GM10266 (cell line): ENCODE results near the gene SF1.
A peak's percentile ranks its signal among the peaks of the same experiment; 100 is the strongest.

Source experiments
- DNase-seq: peaks from one replicate; pipeline ENCODE4 v3.0.0; 2012; ENCODE audit errors: extremely low spot score
- TF ChIP-seq, protein P1 (sequence below): IDR thresholded peaks from 2 replicates; pipeline ENCODE4 v1.5.1; 2012; ENCODE audit warnings: mild to moderate bottlenecking, low read depth; ENCODE audit not compliant: control insufficient read depth, insufficient read depth; ENCODE audit errors: missing control alignments

Gene SF1

DNA sequence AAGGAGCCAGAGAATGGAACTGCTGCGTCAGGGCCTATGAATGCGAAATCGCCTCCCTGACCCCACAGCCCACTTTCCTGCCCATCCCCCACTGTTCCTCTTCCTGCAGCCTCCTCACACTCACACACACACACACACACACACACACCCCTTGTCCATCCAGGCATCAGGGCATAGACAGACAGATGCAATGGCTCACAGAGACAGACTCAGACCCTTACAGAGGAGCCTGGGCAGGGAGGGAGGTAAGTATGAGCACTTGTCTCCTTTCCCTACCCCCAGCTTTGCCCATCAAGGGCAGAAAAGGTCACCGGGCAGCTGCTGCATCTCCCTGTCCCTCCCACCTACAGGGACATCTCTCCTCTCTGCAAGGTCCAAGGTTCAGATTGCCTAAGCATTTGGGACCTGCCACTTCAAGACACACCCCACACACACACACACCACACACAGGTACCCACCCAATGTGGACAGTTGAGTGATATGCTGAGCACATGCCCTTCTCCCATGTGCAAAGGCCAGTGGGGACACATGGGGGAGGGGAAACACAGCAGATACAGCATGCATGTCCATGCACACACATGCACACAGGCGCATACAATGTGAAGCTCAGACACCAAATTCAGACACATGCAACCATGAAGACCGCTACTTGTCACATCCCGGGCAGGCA lies 53.3 kb downstream of the SF1 start:
- TF ChIP-seq, protein P1, sequence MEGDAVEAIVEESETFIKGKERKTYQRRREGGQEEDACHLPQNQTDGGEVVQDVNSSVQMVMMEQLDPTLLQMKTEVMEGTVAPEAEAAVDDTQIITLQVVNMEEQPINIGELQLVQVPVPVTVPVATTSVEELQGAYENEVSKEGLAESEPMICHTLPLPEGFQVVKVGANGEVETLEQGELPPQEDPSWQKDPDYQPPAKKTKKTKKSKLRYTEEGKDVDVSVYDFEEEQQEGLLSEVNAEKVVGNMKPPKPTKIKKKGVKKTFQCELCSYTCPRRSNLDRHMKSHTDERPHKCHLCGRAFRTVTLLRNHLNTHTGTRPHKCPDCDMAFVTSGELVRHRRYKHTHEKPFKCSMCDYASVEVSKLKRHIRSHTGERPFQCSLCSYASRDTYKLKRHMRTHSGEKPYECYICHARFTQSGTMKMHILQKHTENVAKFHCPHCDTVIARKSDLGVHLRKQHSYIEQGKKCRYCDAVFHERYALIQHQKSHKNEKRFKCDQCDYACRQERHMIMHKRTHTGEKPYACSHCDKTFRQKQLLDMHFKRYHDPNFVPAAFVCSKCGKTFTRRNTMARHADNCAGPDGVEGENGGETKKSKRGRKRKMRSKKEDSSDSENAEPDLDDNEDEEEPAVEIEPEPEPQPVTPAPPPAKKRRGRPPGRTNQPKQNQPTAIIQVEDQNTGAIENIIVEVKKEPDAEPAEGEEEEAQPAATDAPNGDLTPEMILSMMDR: no peak
- DNase-seq: no peak

DNA sequence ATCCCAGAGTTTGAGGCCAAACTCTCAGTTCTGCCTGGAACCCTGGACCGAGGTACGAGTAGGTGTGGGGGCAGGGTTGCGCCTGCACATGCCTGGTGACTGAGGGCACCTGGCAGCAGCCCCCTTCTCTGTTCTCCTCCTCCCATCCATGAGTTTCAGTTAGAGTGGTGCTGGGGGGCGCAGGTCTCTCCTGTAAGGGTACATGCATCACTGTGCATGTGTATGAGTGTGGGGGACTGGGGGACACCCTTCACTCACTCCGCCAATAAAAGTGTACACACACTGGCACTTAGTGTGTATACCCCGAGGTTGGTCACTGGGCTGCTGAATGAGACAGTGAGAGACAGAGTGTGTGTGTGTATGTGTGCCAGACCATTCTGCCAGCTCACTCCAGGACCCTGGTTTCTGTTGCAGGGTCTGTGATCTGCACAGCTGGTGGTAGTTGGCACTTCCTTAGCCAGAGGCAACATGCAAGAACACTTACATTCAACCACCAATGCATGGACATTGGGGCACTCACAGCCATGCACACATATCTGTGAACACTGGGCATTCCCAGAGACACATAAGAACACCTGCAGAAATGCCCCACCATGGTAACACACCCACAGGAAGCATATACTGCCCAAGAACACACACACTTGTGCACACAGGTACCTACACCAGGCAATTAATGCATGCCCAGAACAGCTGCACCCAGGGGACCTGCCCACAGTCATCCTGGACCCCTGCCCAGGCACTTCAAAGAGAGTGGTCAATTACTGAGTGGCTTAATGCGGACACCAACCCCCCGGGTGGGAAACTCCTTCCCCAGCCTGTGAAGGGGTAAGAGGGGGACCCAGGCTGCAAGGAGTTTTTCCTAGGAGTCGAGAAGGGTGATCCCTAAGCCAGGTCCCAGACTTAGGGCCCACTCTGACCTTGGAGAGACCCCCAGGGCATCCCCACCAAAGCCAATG lies 54.2 kb downstream of the SF1 start:
- DNase-seq: no peak
- TF ChIP-seq, protein P1: no peak

DNA sequence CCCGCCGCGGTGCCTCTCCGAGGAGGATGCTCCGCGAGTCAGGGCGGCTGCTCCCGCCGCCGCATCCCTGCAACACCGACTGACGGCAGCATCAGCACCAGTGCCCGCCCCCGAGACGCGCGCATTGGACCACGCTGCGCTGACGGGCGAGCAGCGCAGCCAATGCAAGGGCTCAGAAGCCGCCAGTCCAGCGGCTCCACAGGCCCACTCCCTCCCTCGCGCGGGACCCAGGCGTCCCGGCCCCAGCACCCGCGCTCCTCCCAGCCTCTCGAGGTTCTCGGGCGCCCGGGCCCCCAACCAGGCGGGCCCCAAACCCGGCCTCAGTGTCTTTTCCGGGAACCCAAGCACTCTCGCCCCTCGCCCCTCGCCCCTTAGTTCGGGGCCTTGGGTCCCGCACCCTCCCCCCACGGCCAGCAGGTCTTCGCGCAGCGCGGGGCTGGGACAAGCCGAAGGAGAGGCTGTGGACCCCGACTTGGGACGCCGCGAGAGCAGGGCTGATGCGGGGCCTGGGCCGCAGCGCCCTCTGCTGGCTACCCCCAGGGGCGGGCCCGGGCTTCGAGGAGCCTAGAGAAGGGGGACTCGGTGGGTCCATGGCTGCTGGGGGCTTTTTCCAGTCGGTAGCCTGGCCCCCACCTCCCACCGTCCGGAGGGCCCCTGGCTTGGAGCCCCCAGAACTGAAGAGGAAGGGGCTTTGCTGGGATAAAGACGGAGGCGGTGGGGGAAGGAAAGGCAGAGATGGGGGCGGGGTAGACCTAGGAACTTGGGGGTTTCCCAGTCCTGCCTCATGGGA lies 55.0 kb downstream of the SF1 start, which contains the start of gene NRXN2:
TSS of gene NRXN2 (minus strand) at position 81 of the 790 bp plus-strand sequence. CDS start 9,498 bp downstream, outside the sequence.
- TF ChIP-seq, protein P1: peak; percentile 96
- peak; percentile 97 for DNase-seq

DNA sequence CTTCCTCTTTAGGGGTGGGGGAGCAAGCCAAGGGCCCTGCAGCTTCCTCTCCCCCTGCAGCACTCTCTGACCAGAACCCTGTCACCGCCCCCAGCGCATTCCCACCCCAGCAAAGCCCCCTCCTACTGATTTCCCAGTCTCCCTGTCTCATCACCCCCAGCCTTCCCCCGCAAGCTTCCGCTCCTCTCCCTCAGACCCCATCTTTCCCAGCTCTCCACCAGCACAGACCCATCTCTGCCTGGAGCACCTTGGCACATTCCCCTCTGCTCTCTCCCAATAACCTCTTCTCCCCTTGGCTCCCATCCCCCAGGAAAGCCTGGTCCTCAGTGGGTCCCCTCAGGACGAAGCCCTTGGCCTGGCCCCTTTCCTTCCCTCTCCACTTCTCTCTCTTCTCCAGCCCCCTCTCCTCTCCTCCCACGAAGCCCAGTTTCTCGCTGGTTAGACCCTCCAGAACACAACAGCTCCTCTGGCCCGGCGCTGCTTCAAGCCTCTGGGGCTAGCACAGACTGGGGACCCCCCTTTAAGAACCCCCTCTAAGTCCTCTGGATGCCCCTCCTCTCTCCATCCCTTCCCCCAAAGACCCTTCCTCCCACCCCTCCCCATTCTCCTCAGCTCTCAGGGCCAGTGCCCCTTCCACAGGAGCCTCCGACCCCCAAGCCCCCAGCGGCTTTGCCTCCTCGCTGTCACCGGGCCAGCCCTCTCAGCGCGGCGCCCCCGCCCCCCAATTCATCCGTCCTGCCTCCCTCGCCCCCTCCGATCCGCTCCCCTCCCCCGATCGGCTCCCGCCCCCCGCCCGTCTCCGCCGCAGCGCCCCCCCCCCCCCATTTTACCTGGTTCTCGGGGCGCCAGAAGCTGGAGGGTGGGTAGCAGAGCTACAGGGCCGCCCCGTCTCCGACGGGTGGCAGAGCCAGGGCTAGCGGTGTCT lies 55.9 kb downstream of the SF1 start:
- TF ChIP-seq, protein P1: no peak
- DNase-seq: no peak

DNA sequence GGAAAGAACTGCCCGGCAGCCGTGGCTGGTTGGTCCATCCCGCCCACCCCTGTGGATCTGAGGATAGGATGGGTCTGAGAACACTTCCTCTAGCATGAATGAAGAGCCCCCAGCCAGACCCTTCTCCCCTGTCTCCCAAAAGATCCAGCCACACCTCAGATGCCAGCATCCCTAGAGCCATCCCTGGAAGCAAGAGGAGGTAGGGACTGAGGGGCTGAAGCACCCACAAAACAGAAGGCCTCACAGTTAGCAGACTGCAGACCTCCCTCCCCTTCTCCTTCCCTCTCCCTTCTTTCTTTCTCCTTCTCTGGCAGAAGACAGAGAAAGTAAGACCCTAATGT lies 57.0 kb downstream of the SF1 start:
- no peak for DNase-seq
- TF ChIP-seq, protein P1: no peak

DNA sequence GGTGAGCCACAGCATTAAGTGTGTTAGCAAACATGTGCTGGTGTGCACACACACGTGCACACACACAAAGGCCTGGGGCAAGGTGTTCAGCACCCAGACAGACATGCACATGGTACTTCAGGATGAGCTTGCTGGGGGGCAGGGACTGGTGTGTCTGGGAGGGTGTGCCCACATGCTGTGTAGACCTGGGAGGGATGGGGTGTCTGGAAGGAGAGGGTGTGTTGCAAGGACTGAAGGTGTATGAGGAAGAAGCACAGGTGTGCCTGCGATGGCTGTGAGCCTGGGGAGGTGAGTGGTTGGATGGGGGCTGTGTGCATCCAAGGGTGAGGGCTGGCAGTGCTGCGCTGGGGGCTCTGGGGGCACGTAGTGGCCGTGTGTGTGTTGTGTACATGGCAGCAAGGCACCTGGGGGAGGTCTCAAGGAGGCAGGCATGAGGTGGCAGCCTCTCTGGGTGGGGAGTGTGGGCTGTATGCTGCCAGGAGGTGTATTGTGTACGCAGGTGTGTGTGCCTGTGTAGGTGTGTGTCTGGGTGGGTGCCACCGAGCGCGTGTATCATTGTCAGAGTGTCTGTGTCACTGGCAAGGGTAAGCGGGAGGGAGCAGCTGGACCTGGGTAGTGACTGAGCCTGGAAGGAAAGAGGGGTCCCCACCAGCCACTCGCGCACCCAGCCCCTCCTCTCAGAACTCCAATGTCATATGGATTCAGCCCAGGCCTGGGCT lies 57.5 kb downstream of the SF1 start:
- TF ChIP-seq, protein P1: no peak
- no peak for DNase-seq
